KOPT-K1 (cell line): ENCODE measurements around the gene GALNT2.

Experiments used
- H3K27ac ChIP-seq: fragments of 200-600 bp; sonication (generic); 2 replicates; pipeline ENCODE4 v1.5.1; 2016; ENCODE audit warnings: antibody characterized with exemption, mild to moderate bottlenecking, low read depth, low read length; ENCODE audit not compliant: poor library complexity, severe bottlenecking
- H3K36me3 ChIP-seq: fragments of 200-600 bp; sonication (generic); 2 replicates; pipeline ENCODE4 v1.5.1; 2017; ENCODE audit warnings: antibody characterized with exemption, mild to moderate bottlenecking, low read length, moderate library complexity; ENCODE audit not compliant: insufficient read depth
- H3K9me3 ChIP-seq: fragments of 200-600 bp; sonication (generic); 2 replicates; pipeline ENCODE4 v1.5.1; 2017; ENCODE audit warnings: antibody characterized with exemption, low read length, mild to moderate bottlenecking; ENCODE audit not compliant: insufficient read depth, poor library complexity, severe bottlenecking

The GALNT2 gene

GRCh38 chr1:230278376-230278775 is 211.3 kb downstream of the GALNT2 start:
- no peaks in the 10 kb centered on the region for H3K9me3 ChIP-seq
- peak overlapping the region; percentile 95 for H3K27ac ChIP-seq
- H3K36me3 ChIP-seq, result peaks cover 92% of the 10 kb centered on the region

GRCh38 chr1:230278871-230279582 is 212.0 kb downstream of the GALNT2 start:
- Histone ChIP-seq H3K27ac (peak overlapping the region; percentile 95), H3K9me3 (no peaks in the 10 kb centered on the region), H3K36me3 (peaks cover 93% of the 10 kb centered on the region)

- H3K36me3 ChIP-seq, result peaks cover 94% of the 10 kb centered on the region
- no peaks in the 10 kb centered on the region for H3K9me3 ChIP-seq
- H3K27ac ChIP-seq, result peak overlapping the region; percentile 95
These were observed 212.5 kb downstream of the GALNT2 start for GRCh38 chr1:230279583-230279945.

GRCh38 chr1:230280054-230280795 is 213.2 kb downstream of the GALNT2 start:
- Histone ChIP-seq H3K9me3 (no peaks in the 10 kb centered on the region), H3K36me3 (peaks cover 92% of the 10 kb centered on the region), H3K27ac (peak overlapping the region; percentile 95)

- H3K9me3 ChIP-seq, result no peaks in the 10 kb centered on the region
- H3K36me3 ChIP-seq, result peaks cover 85% of the 10 kb centered on the region
- peak overlapping the region; percentile 95 for H3K27ac ChIP-seq
These were observed 213.9 kb downstream of the GALNT2 start for GRCh38 chr1:230280906-230281413.

GRCh38 chr1:230281556-230281955 is 214.5 kb downstream of the GALNT2 start:
- Histone ChIP-seq H3K36me3 (peaks cover 79% of the 10 kb centered on the region), H3K9me3 (no peaks in the 10 kb centered on the region), H3K27ac (peak overlapping the region; percentile 95)

GRCh38 chr1:230282157-230282556 is 215.1 kb downstream of the GALNT2 start:
- peaks cover 75% of the 10 kb centered on the region for H3K36me3 ChIP-seq
- H3K27ac ChIP-seq, result peak overlapping the region; percentile 95
- H3K9me3 ChIP-seq, result no peaks in the 10 kb centered on the region

GRCh38 chr1:230283678-230284077 is 216.6 kb downstream of the GALNT2 start:
- Histone ChIP-seq H3K36me3 (peaks cover 61% of the 10 kb centered on the region), H3K27ac (no peak overlapping the region), H3K9me3 (no peaks in the 10 kb centered on the region)

- peaks cover 48% of the 10 kb centered on the region for H3K36me3 ChIP-seq
- no peaks in the 10 kb centered on the region for H3K9me3 ChIP-seq
- no peak overlapping the region for H3K27ac ChIP-seq
These were observed 217.9 kb downstream of the GALNT2 start for GRCh38 chr1:230284891-230285290.

GRCh38 chr1:230285351-230285750 is 218.3 kb downstream of the GALNT2 start:
- peaks cover 44% of the 10 kb centered on the region for H3K36me3 ChIP-seq
- no peaks in the 10 kb centered on the region for H3K9me3 ChIP-seq
- H3K27ac ChIP-seq, result no peak overlapping the region

GRCh38 chr1:230286166-230286889 is 219.3 kb downstream of the GALNT2 start:
- Histone ChIP-seq H3K27ac (no peak overlapping the region), H3K9me3 (no peaks in the 10 kb centered on the region)

GRCh38 chr1:230286890-230287269 is 219.8 kb downstream of the GALNT2 start:
- Histone ChIP-seq H3K27ac (no peak overlapping the region), H3K9me3 (no peaks in the 10 kb centered on the region), H3K36me3 (peaks cover 29% of the 10 kb centered on the region)

More at GRCh38 chr1:230286166-230286889, 219.3 kb downstream of the GALNT2 start:
- peaks cover 34% of the 10 kb centered on the region for H3K36me3 ChIP-seq

GRCh38 chr1:230287674-230288315 is 220.8 kb downstream of the GALNT2 start:
- no peak overlapping the region for H3K27ac ChIP-seq
- peaks cover 22% of the 10 kb centered on the region for H3K36me3 ChIP-seq
- no peaks in the 10 kb centered on the region for H3K9me3 ChIP-seq

- Histone ChIP-seq H3K9me3 (no peaks in the 10 kb centered on the region), H3K36me3 (peaks cover 13% of the 10 kb centered on the region), H3K27ac (no peak overlapping the region)
These were observed 221.8 kb downstream of the GALNT2 start for GRCh38 chr1:230288641-230289349.
